GM19099 (cell line): Measurements from ENCODE around the gene PGM3.

Source experiments
- POLR2A ChIP-seq: IDR thresholded peaks from 3 replicates; pipeline ENCODE4 v1.6.1; 2011; ENCODE audit warnings: low read depth; ENCODE audit not compliant: insufficient read length; ENCODE audit errors: extremely low read depth

The PGM3 gene

GRCh38 chr6:83151114-83151513, 42.0 kb downstream of the PGM3 start:
- TF ChIP-seq POLR2A: no peak

GRCh38 chr6:83138758-83139157, 54.3 kb downstream of the PGM3 start:
- TF ChIP-seq POLR2A: no peak

- TF ChIP-seq POLR2A: no peak
These were observed 54.8 kb downstream of the PGM3 start for GRCh38 chr6:83138118-83138722.

- TF ChIP-seq POLR2A: no peak
These were observed 60.9 kb downstream of the PGM3 start for GRCh38 chr6:83132121-83132520.

- no peak for TF ChIP-seq POLR2A
These were observed 65.1 kb downstream of the PGM3 start for GRCh38 chr6:83127976-83128375.

GRCh38 chr6:83127258-83127657, 65.8 kb downstream of the PGM3 start:
- TF ChIP-seq POLR2A: no peak

- no peak for TF ChIP-seq POLR2A
These were observed 66.3 kb downstream of the PGM3 start for GRCh38 chr6:83126807-83127206.

GRCh38 chr6:83126223-83126622, 66.8 kb downstream of the PGM3 start:
- TF ChIP-seq POLR2A: no peak

GRCh38 chr6:83125425-83125824, 67.6 kb downstream of the PGM3 start:
- TF ChIP-seq POLR2A: no peak

GRCh38 chr6:83124553-83124952, 68.5 kb downstream of the PGM3 start:
- TF ChIP-seq POLR2A: no peak

GRCh38 chr6:83119742-83120300, 73.2 kb downstream of the PGM3 start:
- TF ChIP-seq POLR2A: no peak

- no peak for TF ChIP-seq POLR2A
These were observed 75.3 kb downstream of the PGM3 start for GRCh38 chr6:83117802-83118201.
